ENCODE results near the gene HOMER3.
"Not testable (repeated sequence)": the region's sequence is repeated elsewhere in the genome, so short reads cannot be mapped to it uniquely, and the experiment has no call there.

Gene HOMER3

DNA sequence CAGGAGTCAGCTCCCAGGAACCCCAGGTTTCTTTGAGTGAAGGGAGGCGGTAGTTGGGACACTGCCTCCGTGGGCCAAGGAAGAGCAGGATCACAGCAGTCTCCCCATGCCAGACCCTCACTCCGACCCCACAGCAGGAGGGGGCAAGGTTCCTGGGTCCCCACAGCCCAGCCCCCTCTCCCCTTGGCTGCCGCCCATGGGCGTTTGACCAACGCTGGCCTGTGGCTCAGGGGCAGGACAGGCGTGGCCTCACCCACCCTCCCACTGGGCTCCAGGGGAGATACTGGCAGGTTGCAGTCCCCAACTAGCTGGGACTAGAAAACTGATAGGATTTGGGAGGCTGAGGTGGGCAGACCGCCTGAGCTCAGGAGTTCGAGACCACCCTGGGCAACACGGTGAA, 31.0 kb downstream of the HOMER3 start:
- Mint-ChIP-seq H3K9me3 (no peaks in the 10 kb centered on the region), H3K36me3 (ENCODE audit: low read depth) (peaks cover 99% of the 10 kb centered on the region), H3K27ac (no peak overlapping the region), H3K27me3 (no peaks in the 10 kb centered on the region), H3K4me1 (ENCODE audit: low read depth) (peaks cover 2% of the 10 kb centered on the region), H3K4me3 (no peak overlapping the region)
- intact Hi-C loops (cut with micrococcal nuclease), result no loop called here

DNA sequence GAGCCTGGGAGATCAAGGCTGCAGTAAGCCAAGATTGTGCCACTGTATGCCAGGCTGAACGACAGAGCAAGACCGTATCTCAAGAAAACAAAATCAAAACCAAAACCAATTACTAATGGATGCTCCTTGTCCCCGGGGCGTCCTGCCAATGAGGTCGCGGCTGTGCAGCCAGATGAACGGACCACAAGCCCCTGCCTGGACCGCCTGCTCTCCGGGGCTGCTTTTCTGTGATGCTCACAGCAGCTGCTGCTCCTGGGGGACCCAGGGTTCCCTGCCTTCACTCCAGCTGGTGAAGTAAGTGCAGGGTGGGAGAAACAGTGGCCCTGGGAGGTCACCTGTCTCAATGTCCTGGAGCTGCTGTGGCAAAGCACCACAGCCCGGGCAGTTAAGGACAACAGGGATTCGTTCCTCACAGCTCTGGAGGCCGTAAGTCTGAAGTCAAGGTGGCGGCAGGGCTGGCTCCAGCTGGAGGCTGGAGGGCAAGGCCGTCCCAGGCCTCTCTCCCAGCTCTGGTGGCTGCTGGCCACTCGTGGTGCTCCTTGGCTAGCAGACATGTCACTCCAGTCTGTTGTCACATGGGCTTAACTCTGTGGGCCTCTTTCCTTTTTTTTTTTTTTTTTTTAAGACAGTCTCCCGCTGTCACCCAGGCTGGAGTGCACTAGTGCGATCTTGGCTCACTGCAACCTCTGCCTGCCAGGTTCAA, 31.9 kb downstream of the HOMER3 start:
- no peak overlapping the region for H3K4me3 Mint-ChIP-seq
- intact Hi-C loops (cut with micrococcal nuclease), result no loop called here
- H3K9me3 Mint-ChIP-seq, result no peaks in the 10 kb centered on the region
- H3K36me3 Mint-ChIP-seq (ENCODE audit: low read depth), result peaks cover 99% of the 10 kb centered on the region
- no peaks in the 10 kb centered on the region for H3K27me3 Mint-ChIP-seq
- H3K4me1 Mint-ChIP-seq (ENCODE audit: low read depth), result no peaks in the 10 kb centered on the region
- H3K27ac Mint-ChIP-seq, result no peak overlapping the region

DNA sequence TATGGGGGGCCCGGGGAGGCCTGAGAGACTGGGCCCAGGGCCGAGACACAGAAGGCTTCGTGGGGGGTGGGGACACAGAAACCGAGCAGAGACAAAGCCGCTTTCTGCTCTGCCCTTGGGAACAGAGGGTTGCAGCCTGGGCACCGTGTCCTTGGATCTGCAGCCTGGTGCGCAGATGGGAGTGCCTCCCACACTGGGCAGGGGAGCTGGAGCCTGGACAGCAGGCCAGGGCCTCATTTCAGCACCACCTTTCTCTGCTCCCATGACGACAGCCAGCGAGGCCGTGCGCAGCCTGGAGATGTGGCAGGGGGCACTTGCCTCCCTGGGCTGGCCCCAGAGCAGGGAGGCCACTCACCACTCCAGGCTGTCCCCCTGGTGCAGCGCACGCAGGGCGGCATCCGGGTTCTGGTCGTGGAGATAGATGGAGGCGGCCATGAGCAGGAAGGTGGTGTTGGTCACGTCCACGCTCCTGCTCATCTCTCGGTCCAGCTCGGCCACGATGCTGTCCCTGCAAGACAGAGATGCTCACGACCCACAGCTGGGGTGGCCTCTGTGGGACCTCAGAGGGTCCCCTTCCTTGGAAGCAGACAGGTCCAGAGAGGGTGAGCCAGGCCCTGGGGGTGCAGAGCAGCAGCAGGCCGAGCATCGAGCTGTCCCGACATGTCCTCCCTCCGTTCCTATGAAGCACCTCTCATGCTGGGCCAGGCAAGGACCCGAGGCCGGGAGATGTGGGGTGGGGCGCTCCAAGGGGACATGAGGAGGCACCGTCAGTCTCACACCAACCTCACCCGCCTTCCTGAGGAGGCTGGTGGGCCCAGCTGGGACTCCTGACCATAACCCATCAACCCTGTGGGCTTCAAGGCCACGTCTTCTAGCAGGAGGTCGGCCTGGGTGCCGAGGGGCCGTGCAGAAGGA, 34.2 kb downstream of the HOMER3 start:
- Mint-ChIP-seq H3K36me3 (ENCODE audit: low read depth) (peaks cover 97% of the 10 kb centered on the region), H3K9me3 (no peaks in the 10 kb centered on the region), H3K4me1 (ENCODE audit: low read depth) (no peaks in the 10 kb centered on the region), H3K27me3 (no peaks in the 10 kb centered on the region), H3K27ac (no peak overlapping the region), H3K4me3 (no peak overlapping the region)
- intact Hi-C loops (cut with micrococcal nuclease), result no loop called here

DNA sequence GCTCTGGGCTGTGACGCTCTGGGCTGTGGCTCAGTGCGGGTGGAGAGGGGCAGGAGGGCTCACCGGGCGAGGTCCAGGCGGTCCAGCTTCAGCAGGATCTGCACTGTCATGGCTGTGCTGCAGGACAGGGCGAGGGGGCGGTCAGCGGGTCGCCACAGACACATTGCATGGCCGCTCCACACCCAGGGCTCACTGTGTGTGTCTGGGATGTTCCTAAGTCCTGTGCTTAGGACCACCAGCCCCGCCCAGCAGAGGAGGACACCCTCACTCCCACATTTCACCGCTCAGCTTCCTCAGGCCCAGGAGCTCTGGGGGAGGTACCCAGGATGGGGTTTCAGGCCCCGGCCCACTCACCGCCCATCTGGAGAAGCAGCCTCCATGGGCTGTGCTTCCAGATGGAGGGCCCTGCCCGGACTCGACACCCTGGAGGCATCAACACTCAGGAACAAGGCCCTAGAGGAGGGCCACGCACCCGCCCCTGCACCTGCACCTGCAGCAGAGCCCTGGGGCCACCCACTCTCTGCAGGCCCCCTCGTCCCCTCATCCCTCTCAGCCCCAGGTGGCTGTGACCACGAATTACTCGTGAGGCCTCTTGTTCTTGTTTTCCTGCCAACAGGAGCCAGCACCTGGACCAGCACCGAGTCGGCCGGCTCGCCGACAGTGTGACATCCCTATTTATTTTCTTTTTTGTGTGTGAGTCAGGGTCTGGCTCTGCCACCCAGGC, 35.3 kb downstream of the HOMER3 start:
- H3K4me1 Mint-ChIP-seq (ENCODE audit: low read depth), result no peaks in the 10 kb centered on the region
- no peak overlapping the region for H3K27ac Mint-ChIP-seq
- no peak overlapping the region for H3K4me3 Mint-ChIP-seq
- peaks cover 97% of the 10 kb centered on the region for H3K36me3 Mint-ChIP-seq (ENCODE audit: low read depth)
- H3K27me3 Mint-ChIP-seq, result no peaks in the 10 kb centered on the region
- H3K9me3 Mint-ChIP-seq, result no peaks in the 10 kb centered on the region
- intact Hi-C loops (cut with micrococcal nuclease), result no loop called here

DNA sequence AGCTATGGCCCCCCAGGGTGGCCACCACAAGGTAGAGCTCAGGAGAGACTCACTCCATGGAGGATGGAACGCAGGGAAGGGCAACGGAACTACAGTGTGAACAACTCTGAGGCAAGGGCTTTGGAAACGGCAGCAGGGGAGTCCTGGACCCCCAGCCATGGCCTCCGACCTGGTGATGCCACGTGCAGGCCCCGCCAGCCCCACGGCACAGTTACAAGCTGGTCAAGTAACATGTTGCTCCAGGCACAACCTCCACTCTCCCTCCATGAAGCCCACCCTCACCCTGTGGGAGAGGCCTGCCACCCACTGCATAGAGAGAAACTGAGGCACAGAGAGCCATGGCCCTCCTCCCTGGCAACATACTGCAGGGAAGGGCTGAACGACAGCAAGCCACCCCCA, 36.0 kb downstream of the HOMER3 start:
- intact Hi-C loops (cut with micrococcal nuclease), result no loop called here
- H3K27ac Mint-ChIP-seq, result no peak overlapping the region
- no peak overlapping the region for H3K4me3 Mint-ChIP-seq

DNA sequence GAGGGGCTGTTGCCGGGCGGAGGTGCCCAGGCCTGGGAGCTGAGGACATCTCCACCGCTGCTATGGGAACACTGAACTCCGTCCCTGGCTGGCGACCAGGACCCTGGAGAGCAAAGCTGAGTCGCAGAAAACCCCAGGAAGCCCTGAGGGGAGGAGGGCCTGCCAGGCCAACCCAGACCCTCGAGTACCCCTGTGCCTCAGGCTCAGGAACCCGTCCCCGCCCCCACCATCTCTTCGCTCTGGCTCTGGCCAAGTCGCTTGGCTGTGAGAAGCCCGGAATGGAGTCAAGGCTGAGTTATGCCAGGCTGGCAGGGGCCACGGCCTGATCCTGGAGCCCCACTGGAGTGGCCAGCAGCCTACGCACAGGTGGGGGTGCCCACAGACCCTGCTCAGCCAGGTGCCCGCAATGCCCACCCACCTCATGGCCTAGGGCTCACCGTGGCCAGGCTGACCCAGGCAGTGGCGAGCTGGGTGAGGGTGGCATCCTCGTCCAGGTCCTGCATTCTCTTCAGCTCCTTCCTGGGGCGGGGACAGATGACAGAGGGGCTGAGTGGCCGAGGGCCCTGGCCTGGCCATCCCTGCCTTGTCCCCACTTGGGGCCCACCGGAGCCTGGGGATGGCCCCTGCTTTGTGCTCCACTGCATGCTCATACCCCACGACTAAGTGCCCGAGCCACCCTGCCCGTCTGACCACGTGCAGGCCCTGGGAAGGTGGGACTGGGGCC, 36.5 kb downstream of the HOMER3 start:
- Mint-ChIP-seq H3K36me3 (ENCODE audit: low read depth) (peaks cover 97% of the 10 kb centered on the region), H3K4me3 (no peak overlapping the region), H3K27me3 (no peaks in the 10 kb centered on the region), H3K9me3 (no peaks in the 10 kb centered on the region), H3K4me1 (ENCODE audit: low read depth) (no peaks in the 10 kb centered on the region), H3K27ac (no peak overlapping the region)
- intact Hi-C loops (cut with micrococcal nuclease), result no loop called here

More for the DNA sequence above, 36.0 kb downstream of the HOMER3 start:
- H3K36me3 Mint-ChIP-seq (ENCODE audit: low read depth), result peaks cover 97% of the 10 kb centered on the region
- H3K27me3 Mint-ChIP-seq, result no peaks in the 10 kb centered on the region
- H3K9me3 Mint-ChIP-seq, result no peaks in the 10 kb centered on the region
- H3K4me1 Mint-ChIP-seq (ENCODE audit: low read depth), result no peaks in the 10 kb centered on the region

DNA sequence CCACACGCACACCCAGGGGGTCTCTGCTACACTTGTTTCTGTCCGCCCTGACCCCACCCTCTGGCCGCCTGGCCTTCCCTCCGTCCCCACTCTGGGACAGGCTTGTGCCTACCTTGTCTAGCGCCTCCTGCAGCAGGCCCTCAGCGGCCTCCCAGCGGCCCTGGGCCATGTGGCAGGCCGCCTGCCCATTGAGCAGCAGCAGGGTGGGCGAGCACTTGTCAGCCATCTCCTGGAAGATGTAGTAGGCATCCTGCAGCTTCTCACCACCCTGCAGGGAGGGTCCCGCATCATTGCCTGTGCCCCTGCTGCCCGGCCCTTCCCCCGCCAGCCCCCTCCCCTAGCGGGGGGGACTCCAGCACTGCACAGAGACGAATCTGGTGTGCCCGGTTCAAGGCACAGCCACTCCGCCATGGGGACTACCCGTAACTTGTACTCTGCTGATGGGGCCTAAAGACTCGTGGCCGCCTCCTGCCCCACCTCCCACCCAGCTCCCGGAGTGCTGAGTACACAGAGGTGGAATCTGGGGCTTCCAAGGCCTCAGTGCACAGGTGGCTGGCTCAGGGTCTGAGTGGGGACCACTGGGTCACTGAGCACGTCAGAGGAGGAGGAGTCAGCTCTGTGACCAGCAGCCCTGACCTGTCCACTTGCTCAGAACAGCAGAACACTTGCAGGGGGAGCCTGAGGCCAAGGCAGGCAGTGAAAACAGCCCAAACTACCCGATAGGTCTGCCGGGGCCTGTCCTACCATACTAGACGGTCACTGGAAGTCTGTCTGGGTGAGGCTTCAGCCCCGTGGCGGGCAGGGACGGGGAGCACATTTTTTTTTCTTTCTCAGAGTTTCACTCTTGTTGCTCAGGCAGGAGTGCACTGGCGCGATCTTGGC, 37.6 kb downstream of the HOMER3 start:
- Mint-ChIP-seq H3K9me3 (no peaks in the 10 kb centered on the region), H3K4me1 (ENCODE audit: low read depth) (no peaks in the 10 kb centered on the region), H3K27me3 (no peaks in the 10 kb centered on the region), H3K27ac (no peak overlapping the region), H3K36me3 (ENCODE audit: low read depth) (peaks cover 97% of the 10 kb centered on the region), H3K4me3 (no peak overlapping the region)
- intact Hi-C loops (cut with micrococcal nuclease), result no loop called here

DNA sequence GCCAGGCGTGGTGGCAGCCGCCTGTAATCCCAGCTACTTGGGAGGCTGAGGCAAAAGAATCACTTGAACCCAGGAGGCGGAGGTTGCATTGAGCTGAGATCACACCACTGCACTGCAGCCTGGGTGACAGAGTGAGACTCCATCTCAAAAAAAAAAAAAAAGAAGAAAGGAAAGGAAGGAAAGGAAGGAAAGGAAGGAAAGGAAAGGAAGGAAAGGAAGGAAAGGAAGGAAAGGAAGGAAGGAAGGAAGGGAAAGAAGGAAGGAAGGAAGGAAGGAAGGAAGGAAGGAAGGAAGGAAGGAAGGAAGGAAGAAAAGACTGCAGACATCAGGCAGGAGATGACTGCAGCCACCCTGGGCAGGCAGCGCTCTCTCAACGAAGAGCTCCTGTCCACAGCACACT, 38.5 kb downstream of the HOMER3 start:
- peaks cover 95% of the 10 kb centered on the region for H3K36me3 Mint-ChIP-seq (ENCODE audit: low read depth)
- not testable (repeated sequence) for H3K27me3 Mint-ChIP-seq

DNA sequence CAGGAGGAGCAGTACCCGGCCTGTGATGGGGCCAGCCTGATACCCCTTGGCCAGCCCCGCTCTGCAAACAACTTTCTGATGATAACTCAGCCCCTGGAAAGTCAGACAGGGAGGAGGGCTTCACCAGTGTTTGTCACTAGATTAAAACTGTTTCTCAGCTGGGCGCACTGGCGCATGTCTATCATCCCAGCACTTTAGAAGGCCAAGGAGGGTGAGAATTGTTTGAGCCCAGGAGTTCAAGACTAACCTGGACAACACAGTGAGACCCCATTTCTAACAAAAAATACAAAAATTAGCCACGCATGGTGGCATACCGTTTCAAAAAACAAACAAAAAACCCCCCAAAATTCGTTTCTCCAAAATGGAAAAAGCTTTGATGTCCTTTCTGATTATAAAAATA, 39.5 kb downstream of the HOMER3 start:
- intact Hi-C loops (cut with micrococcal nuclease), result no loop called here
- Mint-ChIP-seq H3K4me3 (no peak overlapping the region), H3K4me1 (ENCODE audit: low read depth) (peaks cover 3% of the 10 kb centered on the region), H3K9me3 (no peaks in the 10 kb centered on the region), H3K36me3 (ENCODE audit: low read depth) (peaks cover 88% of the 10 kb centered on the region), H3K27me3 (peaks cover 17% of the 10 kb centered on the region), H3K27ac (no peak overlapping the region)

More for the DNA sequence above, 38.5 kb downstream of the HOMER3 start:
- H3K27ac Mint-ChIP-seq; H3K4me1 Mint-ChIP-seq (ENCODE audit: low read depth); H3K9me3 Mint-ChIP-seq; intact Hi-C loops (cut with micrococcal nuclease); H3K4me3 Mint-ChIP-seq: not testable (repeated sequence)

DNA sequence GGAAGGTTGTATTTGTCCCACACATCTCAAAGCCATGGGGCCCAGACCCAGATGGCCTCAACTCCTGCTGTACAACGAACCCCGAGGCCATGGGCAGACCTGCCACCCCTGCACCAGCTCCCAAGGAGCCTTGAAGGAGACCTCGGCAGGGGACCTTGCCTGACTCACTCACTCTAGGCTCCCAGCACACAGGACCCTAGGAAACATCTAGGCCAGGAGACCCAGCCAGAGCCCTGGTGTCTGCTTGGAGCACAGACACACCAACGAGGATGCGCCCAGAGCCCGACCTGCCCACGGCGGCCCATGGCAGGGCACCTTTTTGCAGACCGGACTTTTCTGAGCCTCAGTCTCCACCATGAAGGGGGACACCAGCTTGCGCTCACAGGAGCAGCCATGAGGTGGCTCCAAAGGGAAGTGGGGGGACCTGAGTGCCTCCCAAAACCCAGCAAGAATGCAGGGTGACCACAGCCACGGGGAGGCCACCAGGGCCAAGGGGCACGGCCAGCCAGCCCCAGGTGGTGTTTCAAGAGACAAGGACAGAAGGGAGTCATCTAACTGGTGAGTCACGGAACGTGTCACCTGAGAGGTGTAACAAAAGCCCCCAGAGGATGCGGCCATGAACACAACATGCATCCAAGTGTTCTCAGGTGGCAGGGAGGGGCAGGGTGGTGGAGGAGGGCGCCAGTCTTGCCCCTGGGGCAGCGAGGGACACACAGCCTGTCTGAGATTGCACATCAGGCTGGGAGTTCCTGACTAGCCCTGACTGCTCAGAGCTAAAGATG, 40.1 kb downstream of the HOMER3 start:
- Mint-ChIP-seq H3K9me3 (no peaks in the 10 kb centered on the region), H3K36me3 (ENCODE audit: low read depth) (peaks cover 82% of the 10 kb centered on the region), H3K27ac (no peak overlapping the region), H3K4me1 (ENCODE audit: low read depth) (peaks cover 6% of the 10 kb centered on the region), H3K27me3 (peaks cover 19% of the 10 kb centered on the region), H3K4me3 (no peak overlapping the region)
- intact Hi-C loops (cut with micrococcal nuclease), result no loop called here

DNA sequence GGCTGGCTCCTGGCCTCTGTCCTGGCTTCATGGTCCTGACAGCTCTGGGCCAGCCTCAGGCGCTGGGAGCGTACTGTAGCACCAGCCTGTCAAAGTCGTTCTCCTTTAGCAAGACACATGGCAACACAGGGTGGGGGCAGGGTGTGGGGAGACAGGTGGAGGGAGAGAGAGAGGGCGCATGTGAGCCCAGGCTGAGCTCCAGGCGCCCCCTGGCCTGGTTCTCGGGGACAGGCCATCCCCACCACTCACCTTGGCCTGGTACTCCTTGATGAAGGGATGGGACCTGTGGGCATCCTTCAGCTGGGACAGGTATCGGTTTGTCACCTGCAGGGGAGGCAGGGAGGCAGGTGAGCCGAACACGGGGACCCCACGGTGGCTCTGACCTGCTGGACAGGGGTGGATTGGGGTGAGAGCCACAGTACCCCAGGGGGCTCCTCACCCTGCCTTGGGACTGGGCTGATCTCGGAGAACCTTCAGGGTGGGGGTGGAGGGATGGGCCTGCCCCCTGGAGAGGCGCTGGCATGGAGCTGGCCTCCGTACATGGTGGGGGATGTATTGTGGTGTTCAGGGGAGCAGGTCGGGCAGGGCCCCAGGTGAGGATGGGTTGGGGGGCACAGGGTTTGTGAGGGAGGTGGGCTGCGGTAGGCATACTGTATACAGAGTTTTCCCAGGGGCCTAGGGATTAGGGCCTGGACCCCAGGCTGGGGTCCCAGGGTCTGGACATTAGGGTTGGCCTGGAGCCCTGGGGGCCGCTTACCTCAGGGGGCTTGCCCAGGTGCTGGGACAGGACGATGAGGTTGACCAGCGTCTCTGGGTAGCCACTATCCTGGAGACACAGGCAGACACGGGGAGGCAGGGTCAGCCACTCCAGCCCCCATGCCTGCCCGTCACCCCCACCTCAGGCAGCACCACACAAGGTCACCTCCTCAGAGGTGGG, 41.1 kb downstream of the HOMER3 start:
- Mint-ChIP-seq H3K9me3 (no peaks in the 10 kb centered on the region), H3K27me3 (peaks cover 27% of the 10 kb centered on the region), H3K36me3 (ENCODE audit: low read depth) (peaks cover 72% of the 10 kb centered on the region), H3K27ac (no peak overlapping the region), H3K4me3 (no peak overlapping the region), H3K4me1 (ENCODE audit: low read depth) (peaks cover 11% of the 10 kb centered on the region)
- intact Hi-C loops (cut with micrococcal nuclease), result no loop called here
